Activated naive CD8-positive, alpha-beta T cell treated with anti-CD3 and anti-CD28 coated beads, Interleukin-2, amount 50 U/mL, for 16 hours (primary cell): Measurements from ENCODE around the gene CDCP2.
"Not testable (repeated sequence)": the region's sequence is repeated elsewhere in the genome, so short reads cannot be mapped to it uniquely, and the experiment has no call there.

Experiments used
- DNase-seq: peaks from one replicate; pipeline ENCODE4 v3.0.0-alpha.2; 2020; ENCODE audit warnings: low read depth, low spot score

The CDCP2 gene

DNA sequence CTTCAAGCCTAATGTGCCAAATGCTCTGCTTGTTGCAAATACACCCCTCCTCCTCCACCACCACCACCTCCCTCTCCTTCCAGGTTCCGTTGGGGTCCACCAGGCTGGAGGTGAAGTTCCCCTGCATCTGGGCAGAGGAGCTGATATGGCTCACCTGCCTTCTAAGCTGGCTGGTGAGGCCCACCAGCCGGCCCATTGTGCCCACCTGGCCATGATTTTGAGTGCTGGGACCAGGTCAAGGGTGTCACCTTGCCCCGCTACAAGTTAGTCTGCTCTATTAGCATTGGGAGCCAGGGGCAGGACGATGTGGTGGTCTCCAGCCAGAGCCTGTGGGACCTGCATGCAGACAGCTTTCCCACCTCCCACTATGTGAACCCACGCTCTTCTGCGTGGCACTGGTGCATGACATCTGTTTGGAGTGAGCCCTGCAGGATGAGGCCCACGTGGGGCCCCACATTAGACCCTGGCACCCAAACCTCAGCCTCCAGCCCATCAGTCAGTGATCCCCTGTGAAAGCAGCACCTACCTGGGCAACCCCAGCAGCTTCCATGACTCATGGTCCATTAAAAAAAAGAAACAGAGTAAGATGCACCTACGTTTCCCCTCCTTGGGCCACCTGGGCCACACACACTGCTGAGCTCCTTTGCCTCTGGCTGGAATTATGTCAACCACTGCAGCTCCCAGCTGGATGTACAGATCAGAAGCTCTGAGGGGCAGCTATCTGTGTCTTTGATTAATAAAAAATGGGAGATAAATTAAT, 15.6 kb upstream of the CDCP2 start:
- DNase-seq, result no peak

DNA sequence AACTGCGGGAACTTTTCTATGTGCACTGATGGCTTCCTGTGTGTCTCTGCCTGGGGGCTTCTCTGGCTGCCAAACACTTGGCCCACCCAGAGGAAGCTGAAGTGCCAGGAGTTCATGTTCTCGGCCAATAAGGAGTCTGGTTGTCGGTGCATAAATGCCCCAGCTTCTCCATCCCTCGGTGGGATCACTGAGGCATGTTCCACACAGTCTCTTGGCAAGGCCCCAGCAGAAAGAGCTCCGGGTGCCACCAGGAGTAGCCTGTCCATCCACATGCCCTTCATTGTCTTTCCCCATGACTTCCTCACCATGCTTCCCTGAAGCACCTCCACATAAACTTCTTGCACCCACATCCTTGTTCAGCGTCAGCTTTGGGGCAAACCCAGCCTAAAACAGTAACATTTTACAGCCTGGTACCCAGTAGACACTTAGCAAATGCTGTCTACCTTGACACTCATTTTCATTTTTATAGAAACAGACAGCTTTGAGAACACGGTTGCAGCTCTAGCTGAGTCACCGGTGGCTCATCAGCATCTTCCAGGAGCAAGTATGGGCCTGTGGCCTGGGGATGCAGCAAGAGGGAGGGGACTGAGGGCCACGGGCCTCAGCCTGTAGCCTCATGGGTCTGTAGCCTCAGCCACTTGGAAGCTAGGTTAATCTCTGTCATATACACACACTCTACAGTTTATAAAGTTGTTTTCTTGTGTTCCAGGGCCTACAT, 14.8 kb upstream of the CDCP2 start:
- DNase-seq, result no peak

DNA sequence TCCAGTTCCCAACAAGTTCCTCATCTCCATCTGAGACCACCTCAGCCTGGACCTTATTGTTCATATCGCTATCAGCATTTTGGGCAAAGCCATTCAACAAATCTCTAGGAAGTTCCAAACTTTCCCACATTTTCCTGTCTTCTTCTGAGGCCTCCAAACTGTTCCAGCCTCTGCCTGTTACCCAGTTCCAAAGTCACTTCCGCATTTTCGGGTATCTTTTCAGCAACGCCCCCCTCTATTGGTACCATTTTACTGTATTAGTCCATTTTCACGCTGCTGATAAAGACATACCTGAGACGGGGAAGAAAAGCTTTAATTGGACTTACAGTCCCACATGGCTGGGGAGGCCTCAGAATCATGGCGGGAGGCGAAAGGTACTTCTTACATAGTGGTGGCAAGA, 13.6 kb upstream of the CDCP2 start:
- not testable (repeated sequence) for DNase-seq

DNA sequence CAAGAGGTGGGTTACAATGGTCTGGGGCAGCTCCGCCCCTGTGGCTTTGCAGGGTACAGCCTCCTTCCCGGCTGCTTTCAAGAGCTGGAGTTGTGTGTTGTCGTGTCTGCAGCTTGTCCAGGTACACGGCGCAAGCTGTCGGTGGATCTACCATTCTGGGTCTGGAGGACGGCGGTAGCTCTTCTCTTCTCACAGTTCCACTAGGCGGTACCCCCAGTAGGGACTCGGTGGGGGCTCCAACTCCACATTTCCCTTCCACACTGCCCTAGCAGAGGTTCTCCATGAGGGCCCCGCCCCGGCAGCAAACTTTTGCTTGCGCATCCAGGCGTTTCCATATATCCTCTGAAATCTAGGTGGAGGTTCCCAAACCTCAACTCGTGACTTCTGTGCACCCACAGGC, 12.3 kb upstream of the CDCP2 start:
- no peak for DNase-seq

DNA sequence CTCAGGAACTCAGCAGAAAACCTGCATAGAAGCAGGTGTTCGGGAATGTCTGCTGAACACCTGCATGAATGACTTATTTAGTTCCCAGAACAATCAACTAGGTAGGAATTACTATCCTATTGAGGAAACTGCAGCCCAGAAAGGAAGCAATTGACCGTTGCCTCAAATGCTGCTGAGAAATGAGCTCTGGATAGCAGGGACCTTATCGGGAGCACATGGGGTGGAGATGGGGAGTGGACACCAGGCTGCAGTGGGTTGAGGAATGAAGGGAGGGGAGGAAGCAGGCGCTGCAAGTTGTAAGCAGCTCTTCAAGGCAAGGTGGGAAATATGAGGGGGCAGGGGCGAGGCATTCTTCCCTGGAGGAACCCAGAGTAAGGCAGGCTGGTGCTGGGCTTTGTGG, 10.8 kb upstream of the CDCP2 start:
- no peak for DNase-seq

DNA sequence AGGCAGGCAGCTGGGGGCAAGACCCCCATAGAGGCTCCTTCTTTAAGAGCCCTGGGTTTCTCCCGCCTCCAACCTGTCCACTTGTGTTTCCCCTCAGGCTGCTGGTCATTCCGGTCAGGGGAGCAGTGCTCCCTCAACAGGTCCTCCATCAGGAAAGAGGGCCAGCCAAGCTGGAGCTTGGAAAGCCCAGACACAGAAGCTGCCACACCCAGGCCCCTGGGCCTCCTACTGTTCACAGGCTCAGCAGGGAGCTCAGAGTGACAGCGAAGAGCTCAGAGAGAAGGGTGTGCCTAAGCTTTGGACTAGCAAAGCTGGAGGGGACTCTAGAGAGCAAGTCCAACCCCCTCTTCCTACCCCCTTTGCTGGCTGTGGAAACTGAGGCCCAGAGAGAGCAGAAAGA, 10.3 kb upstream of the CDCP2 start:
- no peak for DNase-seq

DNA sequence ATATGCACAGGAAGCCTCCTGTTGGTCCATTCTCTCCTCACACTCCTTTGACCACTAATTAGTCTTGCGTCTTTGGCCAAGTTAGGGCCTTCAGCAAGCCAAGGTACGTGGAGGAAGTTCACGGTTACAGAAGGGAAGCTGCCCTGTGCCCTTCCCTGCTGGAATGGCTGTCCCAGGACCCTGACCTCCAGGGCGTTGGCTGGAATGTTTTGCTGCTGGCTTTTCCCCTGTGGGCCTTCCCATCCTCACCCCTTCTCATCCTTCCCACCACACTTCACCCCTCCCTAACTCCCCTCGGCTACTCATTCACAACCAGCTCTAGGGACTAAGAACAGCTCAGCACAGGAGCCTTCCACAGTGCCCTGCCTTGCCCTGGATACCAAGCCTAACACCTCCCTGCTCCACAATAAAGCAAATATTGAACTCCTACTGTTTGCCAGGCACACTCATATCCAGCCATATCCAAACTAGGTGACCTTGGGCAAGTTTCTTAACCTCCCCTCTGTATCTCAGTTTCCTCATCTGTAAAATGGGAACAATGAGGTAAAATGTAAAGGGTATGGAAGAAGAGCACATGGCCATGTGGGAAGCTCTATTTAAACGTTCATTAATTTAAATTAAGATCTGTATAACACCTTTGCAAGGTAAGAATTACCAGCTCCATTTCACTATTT, 8.8 kb upstream of the CDCP2 start:
- DNase-seq, result no peak

DNA sequence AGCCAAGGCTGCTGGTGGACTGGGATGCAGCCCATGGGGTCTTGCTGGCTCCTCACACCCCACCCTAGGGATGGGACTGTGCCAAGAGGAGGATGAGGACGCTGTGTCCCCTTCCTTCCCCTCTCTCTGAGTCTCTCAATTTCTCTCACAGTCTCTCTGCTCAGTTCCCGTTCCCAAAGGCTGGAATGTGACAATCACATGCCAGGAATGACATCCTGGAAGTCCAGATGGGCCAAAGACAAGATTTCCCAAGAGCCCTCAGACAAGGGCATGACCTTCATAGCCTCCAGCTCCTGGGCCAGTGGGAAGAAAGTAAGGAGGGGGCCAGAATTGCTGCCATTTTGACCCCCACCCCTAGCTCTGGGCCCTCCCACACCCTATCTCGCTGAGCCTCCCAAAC, 7.6 kb upstream of the CDCP2 start:
- no peak for DNase-seq

DNA sequence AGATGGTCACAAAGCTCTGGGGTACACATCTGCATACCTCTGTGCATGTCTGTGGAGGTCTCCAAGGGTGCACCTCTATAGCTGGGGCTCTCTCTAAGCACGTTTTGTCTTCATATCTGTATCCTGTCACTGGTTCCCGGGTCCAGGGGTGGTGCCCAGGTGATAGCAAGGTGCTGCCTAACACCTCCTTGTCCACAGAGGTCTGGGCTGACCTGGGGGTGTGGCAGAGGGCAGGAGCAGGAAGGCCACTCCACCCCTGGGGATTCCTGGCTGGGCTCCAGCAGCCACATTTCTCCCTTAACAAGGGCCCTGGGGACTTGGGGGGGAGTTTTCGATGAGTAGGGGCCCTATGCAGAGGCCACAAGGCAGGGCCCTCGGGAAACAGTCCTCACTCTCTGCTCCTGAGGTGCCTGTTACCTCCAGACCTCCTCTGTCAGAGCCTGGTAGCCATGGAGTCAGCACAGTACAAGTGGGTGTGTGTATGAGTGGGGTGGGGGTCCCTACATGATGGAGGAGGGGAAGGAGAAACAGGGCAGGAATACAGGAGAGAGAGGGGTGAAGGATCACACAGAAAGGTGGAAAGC, 7.0 kb upstream of the CDCP2 start:
- DNase-seq, result no peak

DNA sequence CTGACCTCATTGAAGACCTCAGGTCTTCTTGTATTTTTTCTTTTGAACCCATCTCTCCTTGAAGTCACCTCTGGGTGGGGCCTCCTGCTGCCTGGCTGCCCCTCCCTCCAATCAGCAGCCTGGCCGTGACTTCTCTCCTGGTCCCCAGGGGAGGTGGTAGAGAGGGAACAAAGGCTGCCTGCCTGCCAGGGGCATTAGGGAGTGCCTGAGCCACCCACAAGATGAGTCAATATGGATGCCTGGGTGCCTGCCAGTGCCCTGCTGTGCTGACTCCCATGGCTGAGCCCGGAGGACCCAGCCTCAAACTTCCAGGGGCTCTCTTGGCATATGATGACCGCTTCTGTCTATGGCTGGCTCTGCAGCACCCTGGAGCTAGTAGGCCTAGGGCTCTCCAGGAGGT, 5.3 kb upstream of the CDCP2 start:
- DNase-seq, result no peak

DNA sequence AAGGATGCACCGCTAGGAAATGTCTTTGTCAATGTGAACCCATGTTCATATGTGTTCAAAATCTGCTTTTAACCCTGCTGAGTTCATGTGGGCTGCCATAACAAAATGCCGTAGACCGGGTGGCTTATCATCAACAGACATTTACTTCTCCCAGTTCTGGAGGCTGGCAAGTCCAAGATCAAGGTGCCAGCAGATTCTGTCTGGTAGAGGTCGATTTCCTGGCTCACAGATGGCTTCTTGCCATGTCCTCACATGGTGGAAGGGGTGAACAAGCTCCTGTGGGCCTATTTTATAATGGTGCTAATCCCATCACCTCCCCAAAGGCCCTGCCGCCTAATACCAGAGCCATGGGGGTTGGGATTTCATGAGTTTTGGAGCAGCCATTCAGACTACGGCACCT, 4.6 kb upstream of the CDCP2 start:
- DNase-seq, result no peak

DNA sequence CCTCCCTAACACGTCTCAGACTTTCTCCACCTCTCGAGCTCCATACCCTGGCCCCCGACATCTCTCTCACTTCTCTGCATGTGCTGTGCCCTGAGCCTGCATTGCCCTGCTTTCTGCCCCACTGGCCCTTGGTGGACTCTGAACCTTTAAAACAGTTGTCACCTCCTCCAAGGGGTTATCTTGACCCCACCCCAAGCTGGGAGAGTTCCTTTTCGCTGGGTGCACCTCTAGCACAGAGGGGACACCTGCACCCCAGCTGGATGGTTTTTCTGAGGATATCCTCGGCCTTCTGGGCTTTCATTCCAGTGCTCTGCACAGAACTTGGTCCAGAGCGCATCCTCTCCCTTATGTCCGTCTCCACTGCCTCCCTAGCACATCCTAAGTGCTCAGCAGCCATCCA, 4.2 kb upstream of the CDCP2 start:
- DNase-seq, result no peak

DNA sequence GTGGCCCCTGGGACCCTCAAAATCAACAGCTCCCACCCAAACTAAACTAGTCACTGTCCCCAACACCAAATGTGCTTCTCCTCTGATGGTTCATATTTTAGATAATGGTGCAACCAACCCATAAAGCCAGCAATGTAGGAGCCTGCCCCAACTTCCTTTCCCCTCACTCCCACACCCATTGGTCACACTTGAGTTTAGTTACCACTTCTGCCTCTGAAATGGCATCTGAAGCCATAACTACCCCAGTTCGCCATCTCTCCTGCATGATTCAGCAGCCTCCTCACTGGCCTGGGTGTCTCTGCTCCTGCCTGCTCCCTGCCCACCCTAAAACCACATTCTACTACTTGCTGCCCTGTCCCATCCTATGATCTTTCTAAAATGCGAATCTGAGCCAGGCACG, 3.4 kb upstream of the CDCP2 start:
- DNase-seq, result no peak

DNA sequence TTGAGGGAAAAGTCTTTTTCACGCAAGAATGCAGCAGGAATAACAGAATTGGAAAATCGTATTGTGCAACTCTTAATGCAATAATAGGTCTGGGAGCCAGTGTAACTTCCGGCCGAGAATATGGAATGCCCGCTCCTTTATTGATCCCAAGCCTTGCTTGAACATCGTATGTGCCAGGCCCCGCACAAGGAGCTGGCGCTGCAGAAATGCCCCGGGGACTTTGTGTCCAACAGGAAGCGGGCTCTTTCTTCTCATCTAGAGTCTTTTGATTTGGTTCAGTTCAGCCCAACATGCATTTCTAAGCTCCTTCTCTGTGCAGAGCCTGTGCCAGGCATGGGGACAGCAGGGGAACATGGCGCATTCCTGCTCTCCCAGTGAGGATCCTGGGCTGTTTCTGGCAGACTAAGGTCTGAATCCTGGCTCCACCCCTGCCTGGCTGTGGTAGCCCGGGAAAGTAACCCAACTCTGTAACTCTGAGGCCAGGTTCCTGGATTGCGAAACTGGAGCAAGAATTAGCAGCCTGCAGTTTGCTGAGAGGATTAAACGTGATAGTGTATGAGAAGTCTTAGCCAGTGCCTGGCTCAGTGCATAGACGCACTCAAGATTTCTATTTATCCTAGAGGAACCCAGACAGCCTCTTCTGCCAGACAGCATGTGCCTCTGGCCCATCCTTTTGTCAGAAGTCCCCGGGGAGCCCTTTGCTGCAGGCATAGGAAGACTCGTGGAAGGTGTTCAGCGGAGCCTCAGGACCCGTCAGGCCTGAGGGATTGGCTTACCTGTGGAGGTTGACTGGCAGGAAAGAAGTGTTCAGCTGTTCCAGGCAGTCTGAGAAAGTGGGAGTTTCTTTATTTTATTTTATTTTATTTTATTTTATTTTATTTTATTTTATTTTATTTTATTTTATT, 987 bp upstream of the CDCP2 start:
- DNase-seq, result no peak

DNA sequence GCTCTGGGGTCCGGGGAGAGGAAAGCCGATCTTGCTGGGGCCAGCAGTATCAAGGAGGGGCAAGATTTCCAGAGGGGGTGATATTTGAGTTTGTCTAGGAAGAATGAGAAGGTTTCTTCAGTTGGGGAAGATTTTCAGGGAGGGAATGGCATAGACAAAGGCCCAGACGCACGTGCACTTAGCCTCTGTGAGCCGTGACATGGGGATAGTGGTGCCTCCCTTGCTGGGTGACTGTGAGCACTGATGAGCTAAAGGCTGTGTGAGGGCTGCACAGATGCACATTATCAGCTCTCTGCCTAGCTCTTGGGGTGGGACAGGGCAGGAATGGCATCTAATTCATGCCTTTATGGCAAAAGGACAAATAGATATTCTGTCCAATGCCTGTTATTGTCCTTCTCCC, 1.8 kb downstream of the CDCP2 start:
- no peak for DNase-seq

DNA sequence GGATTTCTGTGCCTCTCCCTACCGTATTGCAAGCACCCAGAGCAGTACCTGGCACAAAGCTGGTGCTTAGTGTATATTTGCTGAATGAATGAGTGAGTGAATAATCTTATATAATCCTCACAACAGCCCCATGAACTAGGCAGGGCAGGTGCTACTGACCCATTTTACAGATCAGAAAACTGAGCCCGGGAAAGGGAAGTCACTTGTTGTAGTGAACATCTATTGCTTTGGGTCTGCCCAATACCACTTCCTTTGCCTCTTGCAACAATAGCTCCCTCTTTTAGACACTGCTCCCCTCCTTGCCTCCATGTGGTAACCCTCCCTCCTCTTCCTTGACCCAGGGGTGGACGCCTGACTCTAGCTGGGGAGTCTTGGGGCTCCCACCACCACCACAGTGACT, 3.1 kb downstream of the CDCP2 start:
- DNase-seq, result no peak

DNA sequence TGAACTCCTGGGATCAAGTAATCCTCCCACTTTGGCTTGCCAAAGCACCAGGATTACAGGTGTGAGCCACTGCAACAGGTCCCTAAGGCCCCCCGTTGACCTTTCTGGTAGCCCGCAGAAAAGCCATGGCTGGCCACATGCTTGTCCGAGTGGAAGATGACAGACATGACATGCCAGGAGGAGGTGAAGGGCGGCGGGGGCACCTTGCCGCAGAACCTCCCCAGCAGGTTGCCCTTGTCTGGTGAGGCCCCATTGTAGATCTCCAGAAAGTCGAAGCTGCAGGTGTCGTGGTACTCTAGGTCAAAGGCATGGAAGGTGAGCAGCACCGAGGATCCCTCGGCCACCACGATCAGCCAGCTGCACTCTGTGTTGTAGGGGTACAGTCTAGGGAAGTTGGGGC, 8.4 kb downstream of the CDCP2 start:
- no peak for DNase-seq

DNA sequence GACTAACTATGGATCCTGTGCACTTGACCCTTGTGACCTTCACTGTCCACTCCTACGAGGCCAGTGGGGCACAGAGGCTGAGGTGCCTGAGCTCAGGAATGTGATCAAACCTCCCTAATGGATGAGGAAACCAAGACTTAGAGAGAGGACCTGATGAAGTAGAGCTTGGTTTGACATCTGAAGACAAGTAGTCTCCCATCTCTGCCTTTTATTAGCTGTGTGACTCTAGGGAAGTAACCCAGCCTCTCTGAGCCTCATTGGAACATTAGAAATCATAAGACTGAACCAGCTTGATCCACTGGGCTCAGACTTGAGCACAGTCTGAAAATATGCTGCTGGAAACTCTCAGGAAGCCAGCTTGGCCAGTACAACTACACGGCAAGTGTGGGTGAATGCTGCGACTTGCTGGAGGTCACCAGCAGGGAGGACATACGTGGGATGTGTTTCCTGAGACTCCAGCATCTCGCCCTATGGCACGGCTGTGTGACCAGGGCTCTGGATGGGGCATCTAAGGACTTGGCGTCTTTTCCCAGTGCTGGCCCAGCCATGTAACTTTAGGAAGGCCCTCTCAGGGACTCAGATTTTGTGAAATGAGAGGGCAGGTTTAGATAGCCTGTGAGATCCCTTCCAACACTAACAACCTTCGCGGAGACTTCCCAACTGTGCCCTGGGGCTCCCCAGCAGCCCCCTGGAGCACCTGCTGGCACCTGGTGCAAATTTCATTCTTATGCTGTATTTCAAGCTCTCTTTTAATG, 10.5 kb downstream of the CDCP2 start:
- DNase-seq, result no peak

DNA sequence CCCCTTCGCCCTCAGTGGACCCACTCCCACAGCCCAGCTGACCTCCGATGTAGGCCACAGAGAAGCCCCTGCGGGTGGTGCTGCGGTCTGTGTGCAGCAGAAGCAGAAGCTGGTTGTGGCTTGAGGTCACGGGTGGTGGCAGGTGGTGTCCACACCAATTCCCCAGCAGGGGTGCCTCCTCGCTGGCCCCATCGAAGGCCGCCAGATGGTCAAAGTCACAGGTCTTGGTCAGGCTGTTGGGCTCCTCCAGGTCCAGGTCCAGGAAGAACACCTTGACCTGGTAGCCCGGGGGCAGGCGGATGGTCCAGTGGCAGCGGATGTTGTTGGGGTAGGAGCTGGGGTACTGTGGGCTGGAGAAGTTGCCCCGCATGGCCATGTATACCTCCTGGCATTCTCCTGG, 13.1 kb downstream of the CDCP2 start:
- no peak for DNase-seq

DNA sequence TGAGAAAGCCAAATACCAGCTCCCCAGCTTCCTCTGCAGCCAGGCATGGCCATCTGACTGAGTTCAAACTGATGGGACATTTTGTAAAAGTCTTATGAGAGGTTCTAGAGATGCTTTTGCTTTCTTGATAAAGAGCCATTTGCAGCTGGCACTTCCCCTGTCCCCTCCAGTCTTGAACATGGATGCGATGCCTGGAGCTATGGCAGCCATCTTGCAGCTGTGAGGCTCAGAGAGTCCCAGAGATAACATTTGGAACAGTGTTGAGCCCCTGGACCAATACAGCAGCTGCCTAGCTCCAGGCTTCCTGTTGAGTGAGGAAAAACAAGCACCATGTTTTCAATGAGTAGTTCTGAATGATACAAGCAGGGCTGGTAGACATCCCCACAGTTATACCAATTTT, 13.8 kb downstream of the CDCP2 start:
- no peak for DNase-seq

DNA sequence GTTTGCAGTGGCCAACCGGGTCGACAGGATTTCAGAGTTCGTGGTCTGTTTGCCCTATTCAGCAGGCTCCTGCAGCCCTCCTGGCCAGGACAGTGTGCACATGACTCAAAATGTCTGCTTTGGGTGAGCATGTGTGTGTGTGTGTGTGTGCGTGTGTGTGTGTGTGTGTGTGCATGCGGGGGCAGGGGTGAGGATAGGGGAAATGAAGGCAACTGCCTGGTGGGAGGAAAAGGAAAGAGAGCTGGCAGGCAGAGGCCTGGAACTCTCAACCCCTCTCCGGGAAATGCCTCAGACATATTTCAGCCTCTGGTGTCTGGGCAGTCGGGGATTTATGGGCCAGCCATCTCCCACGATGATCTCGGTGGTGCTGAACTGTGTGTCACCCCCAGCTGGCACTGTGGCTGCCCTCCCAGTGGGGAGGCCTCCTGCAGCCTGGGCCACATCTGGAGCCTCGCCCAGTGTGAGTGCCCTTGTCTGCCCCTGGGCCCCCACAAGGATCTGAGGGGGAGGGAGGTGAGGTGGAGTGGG, 15.2 kb downstream of the CDCP2 start:
- no peak for DNase-seq
